Hepatocyte (in vitro differentiated cells): ENCODE results near the gene PPARA.

Experiments used
- CTCF ChIP-seq: fragments of 200-600 bp; sonication (generic); IDR thresholded peaks from 2 replicates; pipeline ENCODE4 v1.5.1; 2016; ENCODE audit warnings: antibody characterized with exemption, mild to moderate bottlenecking; ENCODE audit not compliant: poor library complexity
- EZH2 ChIP-seq: fragments of 200-600 bp; sonication (generic); IDR thresholded peaks from 2 replicates; pipeline ENCODE4 v1.6.1; 2016; ENCODE audit warnings: antibody characterized with exemption, mild to moderate bottlenecking, borderline replicate concordance

- TF ChIP-seq CTCF = no peak
- no peak for TF ChIP-seq EZH2
Observed at GRCh38 chr22:46102159-46102558, 48.2 kb upstream of the PPARA start.
